HG03521 (cell line): ENCODE results near the gene TMEM31.
"Not testable (repeated sequence)": the region's sequence is repeated elsewhere in the genome, so short reads cannot be mapped to it uniquely, and the experiment has no call there.

Source experiments
- ATAC-seq: cut with Tn5 transposase; IDR thresholded peaks from one replicate; pipeline ENCODE4 v1.9.1; 2021; ENCODE audit warnings: mild to moderate bottlenecking, moderate library complexity; ENCODE audit not compliant: unreplicated experiment

Gene TMEM31

DNA sequence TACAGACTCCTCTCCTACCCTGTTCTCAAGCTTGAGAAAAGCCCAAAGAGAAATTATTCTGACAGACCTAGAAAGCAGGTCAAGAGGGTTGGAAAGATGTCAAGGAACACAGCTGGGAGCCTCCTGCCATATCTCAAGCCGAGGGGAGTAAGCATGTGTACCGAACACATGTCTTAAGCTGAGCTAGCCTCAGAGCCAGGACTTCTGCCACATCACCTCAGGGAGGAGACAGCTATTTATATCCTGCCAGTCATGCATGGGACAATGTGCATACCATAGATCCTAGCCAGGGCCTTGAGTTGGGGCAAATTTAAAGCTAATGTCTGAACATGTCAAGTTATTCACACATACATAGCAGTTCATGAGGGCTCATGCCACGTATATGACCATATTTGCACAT is 11.8 kb downstream of the TMEM31 start:
- no peak for ATAC-seq

DNA sequence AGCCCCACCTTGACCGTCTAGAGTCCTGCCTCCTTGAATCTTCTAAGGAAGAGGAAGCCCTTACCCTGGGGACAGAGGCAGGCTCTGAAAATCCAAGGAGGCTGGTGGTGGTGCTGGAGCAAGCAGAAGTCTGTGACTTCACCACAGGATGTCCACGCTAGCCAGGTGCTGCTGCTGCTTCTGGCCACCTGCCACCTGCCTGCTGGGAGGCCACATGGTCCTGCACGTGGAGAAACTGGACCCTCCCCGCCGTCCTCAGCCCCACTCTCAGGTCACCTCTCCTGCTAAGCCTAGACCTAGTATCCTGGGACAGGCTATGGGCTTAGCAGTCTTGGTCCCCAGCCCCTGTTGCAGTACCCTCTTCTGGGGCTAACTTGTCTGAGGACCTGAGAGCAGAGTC is 15.8 kb downstream of the TMEM31 start:
- no peak for ATAC-seq

DNA sequence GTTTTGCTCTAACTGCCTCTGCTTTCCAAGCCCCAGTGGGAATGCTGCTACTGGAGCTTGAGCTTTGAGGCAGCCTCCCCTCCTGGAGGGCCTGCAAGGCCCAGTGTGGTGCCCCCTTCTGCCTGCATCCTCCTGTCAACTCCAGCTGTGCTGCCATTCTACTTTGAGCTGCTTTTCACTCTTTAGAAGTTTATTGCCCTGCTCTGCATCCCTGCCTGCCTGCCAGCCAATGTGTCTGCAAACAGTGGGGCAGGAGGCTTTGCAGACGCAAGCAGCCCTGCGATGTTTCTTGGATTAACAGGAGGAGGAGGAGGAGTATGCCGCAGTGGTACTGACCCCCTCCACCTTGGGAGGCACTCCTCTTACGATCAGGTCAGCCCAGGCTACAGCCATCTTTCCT is 16.4 kb downstream of the TMEM31 start:
- ATAC-seq, result no peak

DNA sequence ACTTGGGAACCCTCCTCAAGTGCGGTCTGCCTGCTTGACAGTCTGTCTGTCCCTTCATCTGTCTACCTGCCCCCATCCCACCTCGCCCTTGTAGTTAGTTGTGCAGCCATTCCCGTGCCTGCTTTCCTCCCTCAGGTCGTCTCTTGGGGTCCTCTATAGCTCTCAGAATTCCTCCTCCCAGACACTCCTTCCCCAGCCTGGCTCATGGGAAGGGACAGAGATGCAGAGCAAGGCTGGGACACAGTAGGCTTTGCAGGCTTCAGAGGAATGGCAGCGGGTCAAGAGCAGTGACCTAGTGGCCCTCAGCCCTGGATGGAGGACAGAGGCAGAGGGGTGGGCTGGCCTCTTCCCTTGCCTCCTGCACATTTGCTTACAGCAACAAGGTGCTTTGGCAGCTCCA is 18.3 kb downstream of the TMEM31 start:
- ATAC-seq, result no peak

DNA sequence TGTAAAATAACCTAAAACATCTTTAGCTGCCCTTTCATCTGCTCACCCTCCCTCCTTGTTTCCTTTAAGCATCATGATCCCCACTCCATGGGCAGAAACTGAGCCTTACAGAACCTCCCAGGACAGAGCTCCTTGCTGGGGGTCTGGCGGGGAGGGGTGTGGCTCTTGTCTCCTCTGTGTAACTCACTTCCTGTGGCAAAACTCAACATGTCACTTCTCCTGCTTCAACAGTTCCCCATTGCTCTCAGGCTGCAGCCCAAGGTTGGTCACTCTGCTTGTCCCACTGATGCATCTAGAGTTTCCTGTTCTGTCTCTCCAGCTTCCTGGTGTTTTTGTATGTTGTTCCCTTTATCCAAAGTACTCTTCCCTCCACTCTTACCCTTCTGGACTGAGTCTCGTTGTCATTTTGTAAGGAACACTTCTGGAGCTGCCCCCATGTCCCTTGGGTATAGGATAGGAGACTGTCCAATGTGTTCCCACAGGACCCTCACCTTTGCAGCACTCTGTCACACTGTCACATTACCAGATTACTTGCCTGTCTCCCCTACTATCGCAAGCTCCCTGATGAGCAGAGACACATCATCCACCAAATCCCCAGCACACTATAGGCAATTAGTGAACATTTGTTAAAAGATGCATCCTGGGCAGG is 19.6 kb downstream of the TMEM31 start:
- no peak for ATAC-seq

DNA sequence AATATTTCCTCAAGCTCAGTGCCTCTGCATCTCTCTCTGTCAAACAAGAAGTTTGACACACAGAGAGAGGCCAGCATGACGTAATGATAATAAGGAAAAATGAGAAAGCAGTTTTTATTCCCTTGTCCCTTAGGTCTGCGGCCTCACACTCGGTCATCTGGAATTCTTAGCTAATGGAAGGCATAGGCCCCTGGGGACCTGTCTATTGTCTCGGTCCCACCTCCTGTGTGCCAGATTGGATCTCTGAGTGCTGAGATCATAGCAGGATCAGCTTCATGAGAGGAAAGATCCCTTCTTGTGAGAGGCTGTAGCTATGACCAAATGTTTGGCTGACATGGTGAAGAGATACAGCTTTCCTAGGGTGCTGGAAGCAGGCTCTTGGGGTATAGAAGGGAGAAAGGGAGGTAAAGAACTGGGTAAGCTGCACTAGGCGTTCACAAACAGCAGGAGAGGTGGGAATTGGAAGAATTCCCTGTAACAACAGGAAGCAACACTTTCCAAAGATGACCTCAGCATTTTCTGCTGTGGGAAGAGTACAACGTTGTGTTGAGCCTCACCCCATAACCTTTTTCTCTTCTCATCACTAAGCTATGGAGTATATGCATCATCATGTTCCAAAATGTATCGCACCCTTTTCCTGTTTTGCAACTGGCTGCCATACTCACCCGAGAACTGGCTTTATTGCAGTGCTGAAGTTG is 20.2 kb downstream of the TMEM31 start:
- no peak for ATAC-seq

DNA sequence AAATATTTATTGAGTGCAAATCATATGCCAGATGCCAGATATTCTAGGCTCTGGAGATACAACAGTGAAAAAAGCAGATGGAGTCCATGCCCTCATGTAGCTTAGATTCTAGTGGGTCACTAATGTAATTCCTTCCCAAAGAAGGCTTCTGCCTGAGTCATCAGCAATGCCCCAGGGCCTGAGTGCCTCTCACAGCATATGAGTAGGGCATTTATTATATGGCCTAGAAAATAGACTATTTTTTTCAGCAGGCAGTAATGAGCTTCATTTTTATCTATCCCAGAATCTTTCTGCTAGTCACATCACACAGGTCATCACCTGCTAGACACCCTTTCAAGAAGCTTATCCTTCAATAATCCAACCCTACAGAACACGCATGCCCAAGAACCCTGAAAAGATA is 22.3 kb downstream of the TMEM31 start:
- ATAC-seq, result no peak

DNA sequence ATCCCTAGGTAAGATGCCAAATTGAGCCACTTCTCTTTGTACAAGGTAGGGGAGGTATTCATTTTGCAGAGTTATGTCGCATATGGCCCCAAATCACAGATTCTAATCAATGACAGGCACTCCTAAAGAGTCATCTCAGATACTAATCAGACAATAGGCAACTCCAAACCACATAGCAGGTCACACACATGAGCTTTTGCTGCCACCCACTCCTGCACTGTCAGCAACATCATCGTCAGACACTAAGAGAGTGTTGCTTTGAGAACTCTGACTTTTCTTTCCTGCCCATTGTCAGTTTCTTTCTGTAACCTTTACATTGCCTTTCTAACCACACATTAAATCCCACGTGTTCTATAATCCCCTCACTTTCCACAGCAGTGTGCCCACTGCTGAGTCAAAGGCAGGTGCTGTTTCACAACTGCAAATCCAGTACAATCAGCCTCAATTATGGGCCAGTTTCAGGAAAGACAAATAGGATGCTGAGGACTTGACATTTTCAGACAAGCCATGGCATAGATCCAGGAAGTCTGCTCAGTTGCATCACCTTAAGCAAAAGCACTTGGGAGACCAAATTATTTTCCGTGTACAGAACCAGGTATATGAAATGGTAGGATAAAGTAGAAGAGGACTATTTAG is 23.5 kb downstream of the TMEM31 start:
- no peak for ATAC-seq

DNA sequence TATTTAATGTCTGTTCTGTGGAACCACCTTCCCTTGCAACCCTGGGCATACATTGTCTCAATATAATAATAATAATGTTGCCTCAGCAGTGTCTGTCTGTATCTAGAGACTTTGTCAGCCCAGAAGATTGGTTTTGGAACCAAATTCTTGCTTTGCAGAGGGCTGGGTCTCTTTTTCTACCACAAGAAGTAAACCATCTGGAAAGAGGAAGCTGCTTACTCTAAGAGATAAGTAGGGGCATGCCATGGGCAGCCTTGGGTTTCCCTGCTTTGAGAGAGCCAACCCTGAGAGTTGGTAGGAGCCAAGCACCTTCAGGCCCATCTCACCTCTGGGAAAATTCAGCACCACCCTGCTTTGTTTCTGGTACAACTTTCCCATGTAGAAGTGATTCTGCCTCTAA is 27.0 kb downstream of the TMEM31 start:
- no peak for ATAC-seq

DNA sequence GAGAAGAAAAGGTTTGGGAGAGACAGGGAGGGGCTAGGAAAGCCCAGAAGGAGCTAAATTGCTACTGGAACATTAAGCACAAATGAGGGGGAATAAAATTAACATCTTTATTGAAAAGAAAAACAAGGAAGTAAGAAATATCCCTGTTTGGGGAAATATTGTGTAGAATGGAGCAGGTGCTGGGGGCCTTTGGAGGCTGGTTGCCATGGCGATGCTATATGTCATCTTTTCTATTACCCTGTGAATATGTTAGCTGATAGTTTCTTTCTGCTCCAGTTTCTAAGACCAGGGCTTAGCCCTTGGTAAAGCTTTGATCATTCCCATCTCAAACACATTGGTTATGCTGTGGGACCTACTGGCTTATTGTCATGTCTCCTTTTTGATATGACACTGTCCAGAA is 28.7 kb downstream of the TMEM31 start:
- no peak for ATAC-seq

DNA sequence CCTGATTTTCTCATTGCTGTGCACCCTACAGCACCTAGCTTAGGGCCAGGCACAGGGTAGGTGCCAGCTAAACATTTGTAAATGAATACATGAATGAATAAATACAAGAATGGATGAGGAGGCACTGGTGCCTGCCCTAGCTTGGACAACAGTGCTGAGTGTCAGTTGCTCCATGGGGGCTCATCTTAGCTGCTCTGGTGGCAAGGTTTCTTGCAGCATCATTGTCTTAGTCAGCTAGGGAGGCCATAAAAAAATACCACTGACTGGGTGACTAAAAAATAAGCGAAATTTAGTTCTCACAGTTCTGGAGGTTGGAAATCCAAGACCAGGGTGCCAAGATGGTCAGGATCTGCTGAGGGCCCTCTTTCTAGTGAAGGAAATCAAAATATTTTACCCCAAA is 31.2 kb downstream of the TMEM31 start:
- no peak for ATAC-seq

DNA sequence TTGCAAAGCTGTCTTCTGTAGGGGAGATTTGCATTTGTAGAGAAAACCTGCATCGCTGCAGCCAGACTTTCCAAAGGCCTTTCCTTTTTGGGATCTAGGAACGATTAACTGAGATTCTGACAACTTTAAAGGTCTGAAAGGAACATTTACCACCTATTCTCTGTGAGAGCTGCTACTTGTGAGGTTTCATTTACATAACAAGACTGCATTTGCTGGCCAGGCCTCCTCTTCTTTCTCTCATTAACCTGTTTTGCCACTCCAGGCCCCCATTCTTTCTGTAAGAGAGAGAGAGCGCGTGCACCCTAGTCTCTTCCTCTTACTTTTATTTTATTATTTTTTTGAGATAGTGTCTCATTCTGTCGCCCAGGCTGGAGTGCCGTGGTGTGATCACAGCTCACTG is 31.6 kb downstream of the TMEM31 start:
- ATAC-seq, result no peak

DNA sequence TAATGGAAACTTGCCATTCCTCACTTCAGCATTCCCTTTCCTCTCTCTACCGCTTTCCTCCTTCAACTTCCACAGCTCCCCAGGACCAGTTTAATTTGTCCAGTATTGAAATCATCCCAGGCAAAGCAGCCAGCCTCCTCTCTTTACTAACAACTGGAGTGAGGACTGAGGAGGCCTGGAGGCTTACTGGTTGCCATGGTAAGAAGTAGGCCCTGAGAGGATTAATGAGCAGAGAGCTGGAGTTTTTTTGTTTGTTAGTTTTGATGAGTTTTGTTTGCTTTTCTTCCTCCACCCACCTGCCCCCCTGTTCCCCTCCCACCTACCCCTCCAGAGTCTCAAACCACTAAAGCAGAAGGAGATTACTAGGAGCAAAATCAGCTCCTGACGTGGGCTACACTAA is 36.5 kb downstream of the TMEM31 start:
- ATAC-seq, result no peak

DNA sequence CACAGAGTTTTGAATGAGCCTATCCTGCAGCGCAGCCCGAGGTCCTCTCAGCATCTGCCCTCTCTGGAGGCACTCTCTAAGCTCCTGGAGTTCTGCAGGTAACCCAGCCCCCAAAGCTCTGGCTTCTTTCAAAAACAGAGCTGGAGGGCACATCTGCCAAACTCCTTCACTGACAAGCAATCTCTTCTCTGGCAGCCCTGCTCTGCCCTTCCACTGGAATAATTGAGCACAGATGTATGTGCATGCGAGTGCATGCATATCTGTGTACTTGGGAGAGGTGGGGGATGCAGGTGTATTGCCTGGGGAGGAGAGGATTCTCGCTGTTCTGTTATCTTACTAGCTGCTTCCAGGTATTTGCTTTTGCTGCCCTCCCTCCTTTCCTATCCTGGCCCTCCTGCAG is 43.7 kb downstream of the TMEM31 start:
- no peak for ATAC-seq

DNA sequence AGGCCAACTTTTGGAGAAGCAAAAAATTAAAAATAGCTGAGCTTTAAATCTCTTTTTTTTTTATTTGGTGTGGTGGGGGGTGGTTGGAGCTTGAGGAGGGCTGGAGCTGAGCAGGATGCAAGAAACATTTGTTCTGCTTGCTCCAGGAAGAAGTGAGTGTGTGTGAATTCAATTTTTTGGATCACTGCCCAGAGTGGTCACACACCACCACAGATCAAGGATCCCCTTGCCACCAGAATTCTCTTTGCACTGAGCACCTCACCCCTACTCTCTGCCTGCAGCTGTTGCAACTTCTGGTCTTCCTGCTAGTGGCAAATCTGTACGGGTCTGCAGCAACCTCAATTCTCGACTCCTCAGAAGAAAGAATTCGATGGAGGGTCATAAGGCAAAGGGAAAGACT is 46.0 kb downstream of the TMEM31 start:
- no peak for ATAC-seq

DNA sequence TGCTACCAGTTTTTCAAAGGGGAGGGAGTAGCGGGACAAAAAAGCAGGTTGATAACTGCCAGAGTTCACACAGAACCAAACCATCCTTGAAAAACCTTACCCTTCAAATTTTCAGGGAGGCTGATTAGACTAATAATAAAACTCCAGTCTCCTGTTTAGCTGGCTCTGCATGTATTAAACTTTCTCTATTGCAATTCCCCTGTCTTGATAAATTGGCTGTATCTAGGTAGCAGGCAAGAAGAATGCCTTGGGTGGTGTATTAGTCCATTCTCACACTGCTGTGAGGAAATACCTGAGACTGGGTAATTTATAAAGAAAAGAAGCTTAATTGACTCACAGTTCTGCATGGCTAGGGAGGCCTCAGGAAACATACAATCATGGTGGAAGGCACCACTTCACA is 47.8 kb downstream of the TMEM31 start:
- no peak for ATAC-seq

DNA sequence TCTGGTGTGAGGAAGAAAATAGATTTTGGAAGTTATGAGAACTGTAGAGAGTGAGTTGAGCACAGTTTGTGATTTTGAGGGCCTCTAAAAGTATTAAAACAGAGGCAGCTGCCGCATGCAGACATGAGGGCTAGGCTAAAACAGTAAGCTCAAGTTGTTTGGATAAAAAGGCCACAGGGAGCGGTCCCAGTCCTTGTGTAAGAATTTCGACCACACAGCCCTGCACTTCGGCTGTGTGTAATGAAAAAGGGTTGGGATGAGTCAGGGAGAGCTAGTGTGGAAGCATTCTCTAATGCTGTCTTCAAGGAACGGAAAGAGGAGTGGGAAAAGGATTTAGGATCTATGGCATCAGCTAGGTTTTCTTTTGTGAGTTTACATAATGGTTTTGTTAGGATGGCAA is 52.8 kb downstream of the TMEM31 start:
- not testable (repeated sequence) for ATAC-seq
